AG04449 (cell line): ENCODE results near the gene CERT1.

Experiments used
- CTCF ChIA-PET: fragments of 350-600 bp; formaldehyde crosslinking; extraction: SDS; loops from one replicate; lab custom pipeline; 2021; ENCODE audit warnings: antibody characterized with exemption; lab: Yijun Ruan, JAX
- POLR2A ChIA-PET: fragments of 400-600, 350-600 bp; formaldehyde crosslinking; extraction: SDS; loops from one replicate; lab custom pipeline; 2020; ENCODE audit warnings: antibody characterized with exemption, inconsistent platforms; lab: Yijun Ruan, JAX
- DNase-seq: peaks from one replicate; pipeline ENCODE4 v3.0.0-alpha.2; 2010; ENCODE audit warnings: low read depth, low spot score
- H3K4me3 ChIP-seq: 2 replicates; pipeline ENCODE4 v1.5.1; 2011; ENCODE audit warnings: low read depth, mild to moderate bottlenecking, control low read depth, low read length
- CTCF ChIP-seq: IDR thresholded peaks from one replicate; pipeline ENCODE4 v1.5.1; 2011; ENCODE audit warnings: mild to moderate bottlenecking, moderate library complexity, low read length, control low read depth, inconsistent platforms; ENCODE audit not compliant: insufficient read depth; ENCODE audit errors: missing control alignments

CERT1 gene

DNA sequence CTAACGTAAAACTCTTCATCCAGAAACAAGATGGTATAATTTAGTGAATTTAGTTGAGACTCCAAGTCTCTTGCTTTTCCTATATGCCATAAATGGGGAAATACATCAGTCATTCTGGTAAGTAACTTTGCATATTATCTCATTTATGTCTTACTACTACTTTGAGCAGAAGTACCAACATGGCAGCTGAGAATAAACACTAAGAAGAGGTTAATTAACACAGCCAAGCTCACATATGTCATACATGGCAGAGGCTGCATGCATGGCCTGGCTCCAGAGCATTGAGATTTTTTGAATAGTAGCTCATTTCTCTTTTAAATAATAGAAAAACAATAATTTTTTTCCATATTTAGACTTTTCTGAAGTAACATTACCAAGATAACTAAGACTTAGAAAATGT, 54.3 kb downstream of the CERT1 start:
- POLR2A ChIA-PET: no interaction called here
- CTCF ChIA-PET: no interaction called here
- DNase-seq: no peak
- TF ChIP-seq CTCF: no peak
- H3K4me3 ChIP-seq: no peak overlapping the region

- CTCF ChIA-PET: interaction anchor here (1.0 kb wide), 1 partner anchor 400 kb away, joined by 3 read pairs; no protein-coding TSS in a partner anchor
- POLR2A ChIA-PET: no interaction called here
- no peak for DNase-seq
- H3K4me3 ChIP-seq: no peak overlapping the region
- no peak for TF ChIP-seq CTCF
Observed at GRCh38 chr5:75450069-75450468, 61.4 kb downstream of the CERT1 start.

GRCh38 chr5:75446068-75446467, 65.4 kb downstream of the CERT1 start:
- H3K4me3 ChIP-seq: no peak overlapping the region
- no peak for TF ChIP-seq CTCF
- DNase-seq: no peak
- CTCF ChIA-PET: no interaction called here
- POLR2A ChIA-PET: no interaction called here

GRCh38 chr5:75441560-75441959, 69.9 kb downstream of the CERT1 start:
- no peak for TF ChIP-seq CTCF
- ChIA-PET POLR2A (no interaction called here), CTCF (no interaction called here)
- no peak for DNase-seq
- no peak overlapping the region for H3K4me3 ChIP-seq

- TF ChIP-seq CTCF: no peak
- DNase-seq: no peak
- ChIA-PET POLR2A (no interaction called here), CTCF (interaction anchor here (0.7 to 1.0 kb wide), 2 partner anchors 12 to 20 kb away, joined by 3 read pairs; no protein-coding TSS in a partner anchor)
- H3K4me3 ChIP-seq: no peak overlapping the region
Observed at GRCh38 chr5:75439276-75439675, 72.2 kb downstream of the CERT1 start.

- CTCF ChIA-PET: interaction anchor here (1.0 kb wide), 1 partner anchor 20 kb away, joined by 3 read pairs; no protein-coding TSS in a partner anchor
- no peak for DNase-seq
- no peak overlapping the region for H3K4me3 ChIP-seq
- POLR2A ChIA-PET: no interaction called here
- TF ChIP-seq CTCF: no peak
Observed at GRCh38 chr5:75438722-75439121, 72.7 kb downstream of the CERT1 start.
